B cell (primary cell): ENCODE measurements around the gene ASAH2B. TPM values are rescaled to one million over a fixed set of nuclear protein-coding genes. Genes with fewer than 3 reads are reported as not detected.

ENCODE experiments used
- polyA plus RNA-seq: library from polyadenylated mRNA; depleted of rRNA; stranded (reverse); fragments of >200 nt; gene quantifications from 2 replicates; pipeline ENCODE4 v1.2.3, GENCODE V29; 2012
- total RNA-seq, 2 donors: library from RNA; stranded (reverse); fragments of 120-200 nt in 1 of 2; gene quantifications; 1 replicate in 1 of 2; 2 replicates in 1 of 2; pipeline versions ENCODE4 v1.2.3 to v1.2.4, GENCODE V29; 2013 to 2022

The ASAH2B gene
- total and polyA plus RNA-seq, 2 donors (not counting 1 experiment from before 2014, with no cell fraction given) = 1.0 to 1.1 TPM

Other genes starting within 250 kb of the ASAH2B start
- gene SGMS1, start 116.0 kb upstream of the ASAH2B start, total RNA-seq = 37.2 and 43.5 TPM in 2 replicates
- 10.0 and 10.9 TPM in 2 replicates for gene SGMS1, start 116.0 kb upstream of the ASAH2B start, polyA plus RNA-seq
- gene A1CF, start 145.7 kb downstream of the ASAH2B start, total RNA-seq = not detected in 2 replicates
- gene A1CF, start 145.7 kb downstream of the ASAH2B start, polyA plus RNA-seq = not detected in 2 replicates